K562 (cell line): ENCODE results near the gene WFIKKN2. TPM values are rescaled to one million over a fixed set of nuclear protein-coding genes. Genes with fewer than 3 reads are reported as not detected.

Experiments
- AFF1 ChIP-seq, 2 experiments: fragments of 450-650 bp; IDR thresholded peaks; 2 replicates each; pipeline ENCODE4 v1.6.1; 2018; ENCODE audit warnings: mild to moderate bottlenecking in 2 of 2, low read depth in 1 of 2; ENCODE audit not compliant: partially characterized antibody in 2 of 2
- ATF2 ChIP-seq: sonication (generic); formaldehyde crosslinking; IDR thresholded peaks from 2 replicates; pipeline ENCODE4 v1.8.1; 2022; ENCODE audit warnings: missing genetic modification reagents
- BRCA1 ChIP-seq, 2 experiments: fragments of 450-650 bp in 1 of 2; sonication (generic) in 1 of 2; formaldehyde crosslinking in 1 of 2; IDR thresholded peaks; 2 replicates each; pipeline versions ENCODE4 v1.5.0 to v1.6.1; 2017 to 2020; ENCODE audit warnings: mild to moderate bottlenecking in 1 of 2, missing genetic modification reagents in 1 of 2
- BRD4 ChIP-seq: fragments of 200-600 bp; sonication (generic); IDR thresholded peaks from 2 replicates; pipeline ENCODE4 v1.6.1; 2017; ENCODE audit warnings: inconsistent platforms
- C11orf30 ChIP-seq: fragments of 450-650 bp; IDR thresholded peaks from 2 replicates; pipeline ENCODE4 v1.6.1; 2016; ENCODE audit warnings: low read depth, mild to moderate bottlenecking
- GATA2 ChIP-seq: sonication (generic); formaldehyde crosslinking; IDR thresholded peaks from 2 replicates; pipeline ENCODE4 v1.4.0; 2020; ENCODE audit warnings: mild to moderate bottlenecking, missing genetic modification reagents
- JUND ChIP-seq, 2 experiments: IDR thresholded peaks; 2 replicates in 1 of 2; 3 replicates in 1 of 2; pipeline ENCODE4 v1.6.1; 2011; ENCODE audit warnings: borderline replicate concordance in 2 of 2, low read depth in 2 of 2, low read length in 2 of 2, improper control_type of control experiment in 1 of 2, missing biosample characterization in 1 of 2, missing genetic modification characterization in 1 of 2, missing genetic modification reagents in 1 of 2
- MECOM ChIP-seq: fragments of 250-450 bp; sonication (Bioruptor Pico); IDR thresholded peaks from 2 replicates; pipeline ENCODE4 v1.8.0; 2022; ENCODE audit warnings: inconsistent platforms
- MTF1 ChIP-seq: fragments of 250-450 bp; sonication (Bioruptor Pico); IDR thresholded peaks from 2 replicates; pipeline ENCODE4 v1.9.0; 2021; ENCODE audit warnings: moderate library complexity, mild to moderate bottlenecking, inconsistent platforms, borderline replicate concordance
- NFXL1 ChIP-seq: fragments of 450-650 bp; formaldehyde crosslinking; IDR thresholded peaks from 2 replicates; pipeline ENCODE4 v1.4.0; 2021; ENCODE audit warnings: mild to moderate bottlenecking
- NFYB ChIP-seq: IDR thresholded peaks from 2 replicates; pipeline ENCODE4 v1.6.1; 2011; ENCODE audit warnings: mild to moderate bottlenecking, moderate library complexity; ENCODE audit not compliant: insufficient read length; ENCODE audit errors: extremely low read depth
- NR4A1 ChIP-seq, 2 experiments: fragments of 250-450 bp in 1 of 2; fragments of 450-650 bp in 1 of 2; sonication (Bioruptor Pico) in 1 of 2; IDR thresholded peaks; 2 replicates each; pipeline versions ENCODE4 v1.4.0 to v1.6.1; 2016 to 2020; ENCODE audit warnings: mild to moderate bottlenecking in 2 of 2, missing compliant biosample characterization in 1 of 2, missing genetic modification characterization in 1 of 2, moderate library complexity in 1 of 2
- PRDM10 ChIP-seq: fragments of 450-650 bp; IDR thresholded peaks from 2 replicates; pipeline ENCODE4 v1.6.1; 2018; ENCODE audit not compliant: partially characterized antibody
- RAD21 ChIP-seq, 2 experiments: fragments of 250-450 bp in 1 of 2; fragments of 450-650 bp in 1 of 2; sonication (Bioruptor Pico) in 1 of 2; formaldehyde crosslinking in 1 of 2; IDR thresholded peaks in 1 of 2; conservative IDR thresholded peaks in 1 of 2; 2 replicates each; pipeline versions ENCODE4 v1.4.0 to v1.8.0; 2020 to 2022; ENCODE audit warnings: mild to moderate bottlenecking in 2 of 2, moderate library complexity in 1 of 2
- polyA plus RNA-seq, 8 experiments: library from polyadenylated mRNA; depleted of rRNA in 4 of 8; stranded (reverse) in 5 of 8; unstranded in 3 of 8; fragments of >200 nt; fragmentation: Nextera tagmentation in 2 of 8; fragmentation: Illumina TruSeq in 1 of 8; extraction: Ambion mirVana in 2 of 8; extraction: Trizol in 1 of 8; gene quantifications; 2 replicates each; pipeline versions ENCODE4 v1.2.1 to v1.2.3, GENCODE V29; 2011 to 2014; ENCODE audit warnings: inconsistent platforms in 1 of 8, missing spikeins in 1 of 8
- total RNA-seq, 7 experiments: library from RNA; depleted of rRNA in 6 of 7; stranded (reverse); fragments of >200 nt in 6 of 7; fragmentation: Illumina TruSeq in 2 of 7; extraction: Trizol in 2 of 7; gene quantifications; 2 replicates each; pipeline versions ENCODE4 v1.2.1 to v1.2.3, GENCODE V29; 2011 to 2021; ENCODE audit warnings: low replicate concordance in 1 of 7

WFIKKN2 gene
- total and polyA plus RNA-seq, 9 of the 15 experiments (the other 6 are each of a cell fraction or from before 2014, with no cell fraction given) = 0.07 TPM; not detected in 8

GRCh38 chr17:50816771-50817751, 18.3 kb upstream of the WFIKKN2 start (continued):
- TF ChIP-seq AFF1 (IDR thresholded peaks at IDR 0.05; ENCODE audit: low read depth in 1 of 2, partially characterized antibody in 2 of 2) (no peak), NFYB (no peak), JUND (IDR thresholded peaks at IDR 0.05; ENCODE audit: borderline replicate concordance, low read depth, low read length) (0 out of 2 replicates have a peak, but pooled peaks have one; percentile 3), JUND (tag; IDR thresholded peaks at IDR 0.05; ENCODE audit: borderline replicate concordance, low read depth, low read length) (no peak), NR4A1 (CRISPR knock-in tag; IDR thresholded peaks at IDR 0.05) (no peak), NR4A1 (tag; IDR thresholded peaks at IDR 0.05) (no peak), PRDM10 (no peak), C11orf30 (no peak), NFXL1 (CRISPR knock-in tag) (no peak), RAD21 (CRISPR knock-in tag; conservative IDR thresholded peaks at IDR 0.05 in 1 of 2, IDR thresholded peaks at IDR 0.05 in 1 of 2) (peak; percentile 34 to 69; a peak in 3 of 4 replicates), GATA2 (CRISPR knock-in tag) (no peak), BRCA1 (IDR thresholded peaks at IDR 0.05) (no peak), BRCA1 (CRISPR knock-in tag; IDR thresholded peaks at IDR 0.05) (no peak), MTF1 (CRISPR knock-in tag) (no peak), ATF2 (CRISPR knock-in tag) (no peak), MECOM (CRISPR knock-in tag) (no peak), BRD4 (no peak)
